ENCODE results near the gene ADAMTSL5.
A peak's percentile ranks its signal among the peaks of the same experiment; 100 is the strongest.
"Not testable (repeated sequence)": the region's sequence is repeated elsewhere in the genome, so short reads cannot be mapped to it uniquely, and the experiment has no call there.

Gene ADAMTSL5

DNA sequence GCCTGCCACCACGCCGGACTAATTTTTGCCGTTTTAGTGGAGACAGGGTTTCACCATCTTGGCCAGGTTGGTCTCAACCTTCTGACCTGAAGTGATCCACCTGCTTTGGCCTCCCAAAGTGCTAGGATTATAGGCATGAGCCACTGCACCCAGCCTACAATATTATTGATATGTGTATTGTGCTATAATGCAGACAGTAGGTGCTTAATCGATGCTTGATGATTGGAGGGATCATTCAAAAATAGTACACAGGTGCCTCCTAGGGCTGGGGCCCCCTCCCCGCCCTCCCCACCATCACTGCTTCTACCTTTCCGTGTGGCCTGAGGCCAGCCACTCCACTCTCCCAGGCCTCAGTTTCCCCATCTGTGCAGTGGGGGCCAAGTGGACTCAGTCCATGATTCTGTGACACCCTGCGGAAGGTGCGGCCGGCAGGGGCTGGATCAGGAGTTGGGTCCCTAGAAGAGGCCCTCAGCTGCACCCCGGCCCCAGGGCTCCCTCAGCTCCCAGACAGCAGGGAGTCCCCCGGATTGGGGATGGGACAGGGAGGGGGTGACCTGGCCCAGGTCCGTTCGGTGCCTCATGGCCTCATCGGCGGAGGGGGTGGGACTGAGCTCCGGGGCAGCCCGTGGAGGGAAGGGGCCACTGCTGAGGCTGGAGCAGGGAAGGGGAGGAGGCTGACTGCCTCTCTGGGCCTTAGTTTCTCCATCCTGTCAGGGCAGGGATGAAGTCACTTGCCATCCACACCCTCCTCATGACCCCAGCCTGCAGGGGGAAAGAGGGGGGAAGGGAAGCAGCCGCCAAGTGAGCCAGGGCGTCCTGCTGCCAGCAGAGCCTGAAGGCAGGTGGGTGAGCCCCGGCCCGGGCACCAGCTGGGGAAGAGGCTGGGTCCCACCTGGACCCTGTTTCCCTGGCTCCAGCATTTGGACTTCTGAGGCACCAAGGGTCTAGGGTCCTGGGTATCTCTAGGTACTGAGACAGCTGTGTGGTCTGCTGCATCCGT is 1.2 kb downstream of the ADAMTSL5 start:
- ATAC-seq = no peak

GRCh38 chr19:1510807-1511206 is 2.0 kb downstream of the ADAMTSL5 start:
- no peak for ATAC-seq

- ATAC-seq = no peak
Measured at GRCh38 chr19:1510442-1510806, 2.4 kb downstream of the ADAMTSL5 start.

DNA sequence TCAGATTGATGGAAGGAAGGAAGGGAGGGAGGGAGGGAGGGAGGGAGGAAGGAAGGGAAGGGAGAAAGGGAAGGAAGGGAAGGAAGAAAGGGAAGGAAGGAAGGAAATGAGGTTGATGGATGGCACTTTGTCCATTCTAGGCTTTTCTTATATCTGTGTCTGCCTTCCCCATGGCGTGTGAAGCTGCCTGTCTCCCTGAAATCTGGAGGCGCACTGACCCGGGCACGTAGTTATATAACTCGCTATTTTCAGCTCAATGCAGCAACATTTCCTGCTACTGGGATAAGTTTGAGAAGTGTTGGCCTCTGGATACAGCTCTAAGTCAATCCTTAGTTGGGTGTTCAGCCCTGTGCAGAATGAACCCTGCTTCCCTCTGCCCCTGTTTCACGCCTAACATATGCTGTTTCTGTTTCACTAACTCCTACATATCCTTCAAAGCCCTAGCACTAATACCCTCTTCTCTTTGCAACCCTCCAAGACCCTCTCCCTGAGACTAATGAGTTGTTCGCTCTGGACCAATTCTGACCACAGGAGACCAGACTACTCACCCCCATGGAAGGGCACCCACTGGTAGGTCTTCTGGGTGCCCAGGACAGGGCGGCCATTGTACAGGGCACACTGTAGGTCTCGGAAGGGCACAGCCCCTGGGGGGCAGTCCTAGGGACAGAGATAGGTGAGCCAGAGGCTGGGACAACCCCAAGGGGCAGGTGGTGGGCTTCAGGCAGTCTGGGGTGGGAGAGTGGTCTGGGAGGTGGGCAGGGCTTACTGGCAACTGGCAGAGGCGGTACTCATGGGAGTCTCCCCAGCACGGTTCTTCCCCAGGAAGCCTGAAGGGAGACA is 3.0 kb downstream of the ADAMTSL5 start:
- no peak for ATAC-seq

DNA sequence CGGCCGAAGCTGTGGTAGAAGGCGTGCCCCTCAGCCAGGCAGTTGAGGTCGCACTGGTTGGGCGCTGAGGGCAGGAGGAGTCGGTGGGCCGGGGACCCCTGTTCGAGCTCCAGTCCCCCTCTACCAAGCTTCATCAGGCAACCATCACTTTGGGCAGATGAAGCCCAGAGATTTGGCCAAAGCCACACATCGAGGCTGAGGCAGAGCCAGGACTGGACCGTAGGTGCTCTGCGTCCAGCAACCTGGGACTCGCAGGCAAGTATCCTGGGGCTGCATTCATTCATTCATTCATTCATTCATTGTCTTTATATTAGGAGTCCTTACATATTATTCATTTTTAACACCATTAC is 4.3 kb downstream of the ADAMTSL5 start:
- ATAC-seq = no peak

DNA sequence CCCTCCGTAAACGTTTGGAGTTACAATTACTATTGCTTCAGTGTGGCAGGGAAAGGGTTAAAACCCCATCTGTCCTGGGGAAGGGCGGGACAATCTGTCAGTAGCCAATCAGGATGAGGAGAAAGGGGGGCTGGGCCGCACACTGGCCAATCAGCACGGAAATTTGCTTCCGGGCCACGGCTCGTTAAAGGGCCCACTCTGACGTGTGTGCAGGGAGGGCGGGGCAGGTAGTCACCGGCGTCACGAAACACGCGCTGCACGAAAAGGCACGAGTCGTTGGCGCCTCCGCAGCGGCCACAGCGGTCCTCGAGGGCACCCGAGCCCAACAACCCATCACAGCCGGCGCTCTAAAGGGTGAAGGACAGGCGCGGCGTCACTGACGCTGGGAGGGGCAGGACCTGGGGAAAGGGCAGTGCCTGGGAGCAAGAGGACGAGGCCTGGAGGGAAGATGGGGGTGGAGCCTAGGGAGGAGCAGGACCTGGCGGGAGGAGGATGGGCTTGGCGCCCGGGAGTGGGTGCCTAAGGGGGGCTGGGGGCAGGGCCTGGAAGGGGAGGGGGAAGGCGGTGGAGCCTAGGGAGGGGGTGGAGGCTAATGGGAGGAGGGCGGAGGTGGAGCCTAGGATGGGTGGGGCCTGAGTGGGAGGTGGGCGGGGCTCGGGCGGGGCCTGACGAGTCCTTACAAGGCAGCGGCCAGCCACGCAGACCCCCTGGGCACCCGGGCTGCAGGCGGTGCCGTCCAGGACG is 4.9 kb downstream of the ADAMTSL5 start:
- ATAC-seq = peak; percentile 95 to 96

GRCh38 chr19:1507192-1507660 is 5.6 kb downstream of the ADAMTSL5 start:
- ATAC-seq = no peak

DNA sequence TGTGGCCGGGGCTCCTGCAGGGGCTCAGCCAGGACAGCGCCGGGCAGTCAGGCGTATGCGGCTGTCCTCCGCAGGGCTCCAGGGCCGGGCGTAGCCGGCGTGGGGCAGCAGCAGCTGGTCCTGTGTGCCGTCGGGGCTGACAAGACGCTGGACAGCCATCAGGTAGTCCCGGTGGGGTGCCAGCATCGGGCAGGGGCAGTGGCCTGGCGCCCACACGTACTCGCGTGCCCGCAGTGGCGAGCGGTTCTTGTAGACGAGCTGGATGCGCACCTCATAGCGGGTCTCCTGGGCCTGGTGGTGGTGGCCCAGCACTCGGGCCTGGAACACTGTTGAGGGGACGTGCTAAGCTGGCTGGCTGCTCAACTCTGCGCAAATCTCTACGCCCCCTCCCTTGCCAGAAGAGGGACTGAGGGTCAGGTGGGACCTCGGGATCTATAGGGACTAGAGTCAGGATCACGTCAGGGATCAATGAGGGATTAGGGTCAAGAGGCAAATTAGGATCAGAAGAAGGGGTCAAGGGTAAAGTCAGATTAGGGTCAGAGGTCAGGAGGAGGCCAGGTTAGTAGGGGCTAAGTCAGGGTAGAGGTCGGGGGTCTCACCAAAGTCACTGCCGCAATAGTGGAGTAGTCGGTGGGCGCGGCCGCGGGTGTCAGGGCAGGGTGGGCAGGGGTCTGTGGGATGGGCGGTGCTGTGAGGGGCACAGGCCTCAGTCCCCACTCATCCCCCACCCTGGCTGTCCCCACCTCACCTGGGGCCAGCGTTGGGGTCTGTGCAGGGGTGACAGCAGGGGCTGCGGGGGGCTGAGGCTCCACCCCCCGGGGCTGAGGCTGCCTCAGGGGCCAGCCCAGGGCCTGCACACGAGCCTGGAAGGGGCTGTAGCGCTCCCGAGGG is 6.6 kb downstream of the ADAMTSL5 start:
- no peak for ATAC-seq

GRCh38 chr19:1505012-1505411 is 7.8 kb downstream of the ADAMTSL5 start:
- no peak for ATAC-seq

- no peak for ATAC-seq
Measured at GRCh38 chr19:1503925-1504773, 8.7 kb downstream of the ADAMTSL5 start.

DNA sequence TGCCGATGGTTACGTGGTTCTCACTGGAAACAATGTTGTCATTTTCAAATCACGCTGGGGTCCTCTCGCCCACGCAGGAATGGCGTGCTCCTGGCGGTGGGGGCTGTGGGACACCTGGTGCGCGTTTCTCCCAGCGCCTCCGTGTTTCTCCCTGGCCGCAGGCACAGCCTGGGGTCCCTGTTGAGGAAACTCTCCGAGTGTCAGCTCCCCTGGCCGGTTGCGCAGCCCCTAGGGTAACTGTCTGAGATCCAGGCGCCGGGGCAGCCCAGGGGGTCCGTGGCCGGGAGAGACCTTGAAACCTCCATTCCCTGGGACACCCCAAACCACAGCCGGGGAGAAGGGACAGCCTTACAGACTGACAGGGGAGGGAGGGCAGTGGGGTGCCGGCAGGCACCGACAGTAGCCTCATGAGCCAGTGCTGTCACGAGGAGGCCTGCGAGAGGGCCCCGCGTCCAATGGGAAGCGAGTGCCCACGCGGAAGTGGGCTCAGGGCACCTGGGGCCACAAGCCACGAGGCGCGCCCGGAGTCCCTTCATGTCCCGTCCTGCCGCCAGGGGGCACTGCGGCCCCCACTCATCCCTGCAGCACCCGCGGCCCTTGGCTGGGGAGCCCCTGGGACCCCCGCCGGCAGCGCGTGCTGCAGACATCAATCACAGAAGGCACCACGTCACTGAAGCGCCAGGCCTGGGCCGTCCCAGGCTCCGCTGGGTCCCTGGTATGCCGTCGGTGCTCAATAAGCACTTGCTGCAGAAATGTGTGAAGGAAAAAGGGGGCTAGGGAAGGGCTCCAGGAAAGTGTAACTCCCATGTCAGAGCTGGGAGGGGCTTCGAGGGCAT is 9.5 kb downstream of the ADAMTSL5 start:
- peak; percentile 22 to 32 for ATAC-seq

DNA sequence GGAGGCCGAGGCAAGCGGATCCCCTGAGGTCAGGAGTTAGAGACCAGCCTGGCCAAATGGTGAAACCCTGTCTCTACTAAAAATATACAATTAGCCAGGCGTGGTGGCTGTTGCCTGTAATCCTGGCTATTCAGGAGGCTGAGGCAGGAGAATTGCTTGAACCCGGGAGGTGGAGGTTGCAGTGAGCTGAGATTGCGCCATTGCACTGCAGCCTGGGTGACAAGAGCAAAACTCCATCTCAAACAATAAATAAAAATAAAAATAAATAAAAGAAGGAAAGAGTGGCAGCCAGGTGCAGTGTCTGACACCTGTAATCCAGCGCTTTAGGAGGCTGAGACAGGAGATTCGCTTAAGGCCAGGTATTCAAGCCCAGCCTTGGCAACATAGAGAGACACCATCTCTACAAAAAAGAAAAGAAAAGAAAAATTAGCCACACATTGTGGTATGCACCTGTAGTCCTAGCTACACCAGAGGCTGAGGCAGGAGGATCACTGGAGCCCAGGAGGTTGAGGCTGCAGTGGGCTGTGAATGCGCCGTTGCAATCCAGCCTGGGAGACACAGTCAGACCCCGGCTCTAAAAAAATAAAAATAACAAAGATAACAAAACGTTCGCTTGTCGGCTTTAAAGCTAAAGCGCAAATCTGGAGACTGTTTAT is 10.3 kb downstream of the ADAMTSL5 start:
- no peak for ATAC-seq

DNA sequence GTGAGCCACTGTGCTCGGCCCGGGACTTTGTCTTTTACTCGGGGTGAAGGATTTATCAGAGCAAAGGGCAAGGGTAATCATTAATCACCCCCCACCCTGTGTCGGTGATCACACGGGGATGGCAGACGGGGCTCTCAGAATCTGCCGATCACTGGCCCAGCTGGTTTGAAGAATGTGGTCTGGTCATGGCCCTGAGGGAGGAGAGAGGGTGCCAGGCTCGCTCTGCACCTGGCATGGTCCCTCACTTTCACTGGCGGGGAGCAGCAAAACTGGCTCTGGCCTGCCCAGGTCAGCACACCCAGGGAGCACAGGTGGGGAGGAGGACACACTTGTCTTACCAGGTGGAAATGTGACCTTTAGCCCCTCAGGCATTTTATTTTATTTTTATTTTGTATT is 11.6 kb downstream of the ADAMTSL5 start:
- ATAC-seq = no peak

DNA sequence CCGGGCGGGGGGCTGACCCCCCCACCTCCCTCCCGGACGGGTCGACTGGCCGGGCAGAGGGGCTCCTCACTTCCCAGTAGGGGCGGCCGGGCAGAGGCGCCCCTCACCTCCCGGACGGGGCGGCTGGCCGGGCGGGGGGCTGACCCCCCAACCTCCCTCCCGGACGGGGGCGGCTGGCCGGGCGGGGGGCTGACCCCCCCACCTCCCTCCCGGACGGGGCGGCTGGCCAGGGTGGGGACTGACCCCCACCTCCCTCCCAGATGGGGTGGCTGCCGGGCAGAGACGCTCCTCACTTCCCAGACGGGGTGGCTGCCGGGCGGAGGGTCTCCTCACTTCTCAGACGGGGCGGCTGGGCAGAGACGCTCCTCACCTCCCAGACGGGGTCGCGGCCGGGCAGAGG is 13.6 kb downstream of the ADAMTSL5 start:
- not testable (repeated sequence) for ATAC-seq

DNA sequence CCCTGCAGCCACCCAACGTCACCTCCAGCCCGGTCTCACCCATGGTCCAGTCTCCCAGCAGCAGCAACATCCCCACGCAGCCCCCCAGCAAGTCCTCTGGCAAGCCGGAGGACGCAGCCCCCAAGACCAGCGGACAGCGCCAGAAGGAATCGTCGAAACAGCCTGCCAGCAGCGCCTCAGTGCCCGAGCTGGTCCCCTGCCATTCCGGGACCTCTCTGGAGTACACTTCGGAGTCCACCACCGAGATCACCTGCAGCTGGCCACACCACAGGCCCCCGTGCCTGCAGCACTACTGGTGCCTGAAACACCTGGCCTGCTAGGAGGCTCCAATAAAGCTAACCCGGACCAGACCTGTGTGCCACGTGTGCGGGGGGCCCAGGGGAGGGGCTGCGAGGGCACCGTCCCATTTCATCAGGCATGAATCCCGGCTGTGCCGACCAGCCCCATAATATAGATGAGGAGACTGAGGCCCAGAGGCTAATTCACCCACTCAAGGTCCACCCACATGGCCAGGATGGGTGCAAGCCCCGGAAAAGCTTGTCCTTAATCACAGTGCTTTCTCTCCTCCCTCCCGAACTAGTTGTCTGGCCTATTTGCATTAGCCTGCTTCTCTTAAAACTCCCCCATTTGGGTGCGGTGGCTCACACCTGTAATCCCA is 15.1 kb downstream of the ADAMTSL5 start:
- ATAC-seq = no peak

DNA sequence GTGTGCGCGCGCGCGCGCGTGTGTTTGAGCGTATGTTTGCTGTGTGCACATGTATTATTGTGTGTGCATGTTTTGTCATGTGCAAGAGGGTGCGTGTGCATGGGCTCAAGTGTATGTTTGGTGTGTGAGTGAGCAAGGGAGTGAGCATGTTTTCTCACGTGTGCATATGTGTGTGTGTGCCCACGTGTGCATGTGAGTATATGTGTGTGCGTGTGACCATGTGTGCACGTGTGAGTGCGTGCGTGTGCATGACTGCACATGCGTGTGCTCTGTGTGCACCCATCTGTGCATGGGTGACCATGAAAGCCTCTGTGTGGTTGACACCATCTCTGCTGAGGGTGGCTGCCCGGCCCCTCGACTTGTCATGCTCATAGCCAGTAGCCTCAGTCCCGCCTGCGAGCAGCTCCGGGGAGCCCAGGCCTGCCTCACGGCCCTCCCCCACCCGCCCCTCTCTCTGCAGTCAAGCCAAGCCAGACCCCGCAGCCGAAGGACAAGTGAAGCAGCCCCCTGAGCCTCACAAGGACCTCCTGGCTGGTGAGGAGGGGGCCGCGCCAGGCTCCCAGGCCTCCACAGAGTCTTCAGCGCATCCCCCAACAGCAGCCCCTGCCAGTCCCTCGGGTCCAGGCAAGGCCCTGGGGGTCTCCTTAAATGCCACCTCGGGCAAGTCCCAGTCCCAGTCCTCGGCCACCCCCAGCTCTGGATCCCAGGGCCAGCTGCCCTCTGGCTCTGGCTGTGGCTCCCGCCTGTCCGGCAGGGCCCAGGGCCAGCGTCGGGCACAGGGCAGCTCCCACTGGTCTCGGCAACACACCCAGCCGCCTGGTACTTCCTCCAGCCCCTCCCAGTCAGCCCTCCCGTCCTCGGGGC is 15.9 kb downstream of the ADAMTSL5 start:
- ATAC-seq = no peak

- no peak for ATAC-seq
Measured at GRCh38 chr19:1495799-1496713, 16.8 kb downstream of the ADAMTSL5 start.

All from activated CD4-positive, CD25-positive, alpha-beta regulatory T cell treated with anti-CD3 and anti-CD28 coated beads, Interleukin-2, amount 50 U/mL, for 24 hours (primary cell).